ENCODE results near the gene ERO1B.
"Not testable (repeated sequence)": the region's sequence is repeated elsewhere in the genome, so short reads cannot be mapped to it uniquely, and the experiment has no call there.

Gene ERO1B

GRCh38 chr1:236247286-236247685 is 34.5 kb downstream of the ERO1B start:
- no peak for DNase-seq

- DNase-seq: no peak
Measured at GRCh38 chr1:236242568-236242967, 39.2 kb downstream of the ERO1B start.

DNA sequence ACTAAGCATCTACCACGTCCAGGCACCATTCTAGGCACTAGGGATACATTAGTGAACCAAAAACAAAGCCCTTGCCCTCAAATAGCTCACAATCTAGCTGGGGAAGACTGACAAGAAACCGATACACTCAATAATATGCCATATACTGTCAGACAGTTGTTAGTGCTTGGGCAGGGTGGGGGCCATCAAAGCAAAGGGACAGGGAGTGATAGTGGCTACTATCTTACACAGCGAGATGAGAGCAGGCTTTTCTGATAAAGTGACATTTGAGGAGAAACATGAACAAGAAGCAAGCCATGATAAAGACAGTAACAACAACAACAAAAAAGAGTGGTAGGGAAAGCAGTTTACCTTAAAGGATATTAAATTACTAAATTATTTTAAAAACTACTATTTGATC is 41.1 kb downstream of the ERO1B start:
- DNase-seq: no peak

- DNase-seq: no peak
Measured at GRCh38 chr1:236239092-236239585, 42.6 kb downstream of the ERO1B start.

GRCh38 chr1:236235116-236235515 is 46.6 kb downstream of the ERO1B start:
- DNase-seq: no peak

DNA sequence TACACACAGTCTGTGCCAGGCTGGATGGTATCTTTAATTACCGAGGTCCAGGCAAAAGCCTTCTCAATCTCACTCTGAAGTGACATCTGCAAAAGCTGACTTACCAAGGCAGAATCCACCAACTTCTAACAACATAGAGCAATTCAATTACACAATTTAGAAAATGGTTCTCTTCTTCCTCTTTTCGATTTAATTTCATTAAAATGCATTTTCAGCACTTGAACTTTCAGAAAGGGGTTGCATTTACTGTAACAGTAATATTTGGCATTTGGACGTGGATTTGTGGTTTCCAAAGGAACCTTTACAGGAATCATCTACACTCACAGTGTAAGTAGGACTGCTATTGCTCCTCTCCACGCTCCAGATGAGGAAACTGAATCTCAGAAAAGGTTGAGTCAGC is 53.3 kb downstream of the ERO1B start:
- DNase-seq: peak; percentile 22 to 73

DNA sequence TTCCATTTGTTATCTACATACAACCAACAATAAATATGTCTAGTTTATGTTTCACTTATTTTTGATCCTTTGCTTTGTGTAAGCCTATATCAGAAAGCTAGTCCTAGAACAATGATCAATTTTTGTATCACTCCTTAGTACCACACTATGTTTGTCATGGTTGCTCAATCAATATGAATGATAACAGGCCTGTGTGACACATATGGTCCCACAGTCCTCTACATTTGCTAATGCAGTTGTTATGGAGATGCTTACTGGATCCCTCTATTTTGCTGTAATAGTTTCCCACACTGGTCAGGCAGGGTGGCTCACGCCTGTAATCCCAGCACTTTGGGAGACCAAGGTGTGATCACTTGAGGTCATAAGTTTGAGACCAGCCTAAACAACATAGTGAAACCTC is 59.1 kb downstream of the ERO1B start:
- DNase-seq: no peak

DNA sequence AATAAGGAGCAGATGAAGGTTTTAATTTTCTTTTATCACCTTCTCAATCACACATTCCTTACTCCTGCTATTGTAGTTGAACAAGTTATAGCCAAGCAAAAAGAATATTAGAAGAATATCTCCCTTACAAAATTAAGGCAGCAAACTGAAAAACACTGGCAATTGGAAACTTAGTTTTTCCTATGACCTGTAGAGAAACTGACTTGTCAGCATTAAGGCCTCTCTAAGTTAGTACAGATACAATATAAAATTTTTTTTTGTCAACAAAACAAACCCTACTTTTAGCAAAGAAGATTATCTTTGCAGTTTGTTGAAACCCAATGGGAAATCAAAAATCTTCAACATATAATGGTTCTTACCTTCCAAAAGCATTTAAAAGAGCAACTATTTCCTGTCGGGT is 61.3 kb downstream of the ERO1B start:
- DNase-seq: no peak

- no peak for DNase-seq
Measured at GRCh38 chr1:236214761-236215160, 67.0 kb downstream of the ERO1B start.

GRCh38 chr1:236213534-236213933 is 68.2 kb downstream of the ERO1B start:
- DNase-seq: no peak

DNA sequence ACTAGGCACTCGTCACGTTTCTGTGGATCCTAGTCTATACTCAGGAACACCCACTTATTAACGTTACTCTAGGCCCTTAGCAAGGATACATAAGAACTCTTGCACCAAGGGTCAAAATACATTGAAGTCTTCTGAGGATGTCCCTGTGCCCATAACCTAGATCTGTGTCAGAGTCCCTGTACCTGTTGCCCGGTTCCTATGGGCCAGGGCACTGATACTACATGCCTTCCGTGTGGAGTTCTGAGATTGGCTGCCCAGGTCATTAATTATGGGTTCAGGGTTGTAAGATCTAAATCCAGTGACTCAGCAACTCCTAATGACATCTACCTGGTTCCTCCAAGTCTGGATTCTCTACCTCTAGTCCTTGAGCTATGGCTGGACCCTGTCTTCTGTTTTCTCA is 69.9 kb downstream of the ERO1B start:
- DNase-seq: no peak

GRCh38 chr1:236209713-236210112 is 72.0 kb downstream of the ERO1B start:
- no peak for DNase-seq

- no peak for DNase-seq
Measured at GRCh38 chr1:236209185-236209584, 72.6 kb downstream of the ERO1B start.

- DNase-seq: no peak
Measured at GRCh38 chr1:236207569-236207968, 74.2 kb downstream of the ERO1B start.

DNA sequence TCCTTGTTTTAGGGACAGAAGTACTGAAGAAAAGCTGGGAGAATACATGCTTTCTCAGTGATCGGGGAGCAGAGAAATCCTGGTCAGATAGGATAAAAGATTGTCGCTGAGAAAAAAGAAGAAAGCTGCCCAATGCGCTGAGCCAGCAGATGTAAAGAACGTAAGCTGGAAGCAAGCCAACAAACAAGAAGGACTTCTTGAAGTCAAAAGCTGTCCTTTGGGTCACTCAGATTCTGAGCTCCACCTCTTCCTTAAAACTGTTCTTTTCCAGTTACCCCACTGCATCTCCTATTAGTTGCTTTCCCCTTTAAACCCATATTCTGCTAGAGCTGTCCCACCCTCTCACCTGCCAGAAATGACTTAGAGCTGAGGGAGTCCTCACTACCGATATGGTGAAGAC is 74.6 kb downstream of the ERO1B start:
- no peak for DNase-seq

DNA sequence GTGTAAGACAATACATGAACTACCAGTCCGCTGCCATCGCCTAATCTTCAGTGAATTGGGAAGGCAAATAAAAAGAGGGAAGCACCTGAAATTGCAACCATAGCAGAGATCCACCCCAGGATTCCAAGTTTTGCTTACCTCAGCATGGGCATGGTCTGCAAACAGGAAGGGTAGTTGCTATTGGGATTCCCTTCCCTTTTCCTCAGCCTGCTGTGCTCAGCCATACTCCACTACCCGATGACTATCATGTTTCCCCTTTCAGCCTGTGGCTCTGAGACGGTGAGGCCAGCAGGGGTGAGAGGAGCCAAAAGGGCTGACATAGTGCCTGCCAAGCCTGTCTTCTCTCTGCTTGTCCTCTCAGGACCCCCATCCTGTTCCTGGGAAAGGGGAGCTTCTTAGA is 75.2 kb downstream of the ERO1B start:
- DNase-seq: peak; percentile 72 to 76

DNA sequence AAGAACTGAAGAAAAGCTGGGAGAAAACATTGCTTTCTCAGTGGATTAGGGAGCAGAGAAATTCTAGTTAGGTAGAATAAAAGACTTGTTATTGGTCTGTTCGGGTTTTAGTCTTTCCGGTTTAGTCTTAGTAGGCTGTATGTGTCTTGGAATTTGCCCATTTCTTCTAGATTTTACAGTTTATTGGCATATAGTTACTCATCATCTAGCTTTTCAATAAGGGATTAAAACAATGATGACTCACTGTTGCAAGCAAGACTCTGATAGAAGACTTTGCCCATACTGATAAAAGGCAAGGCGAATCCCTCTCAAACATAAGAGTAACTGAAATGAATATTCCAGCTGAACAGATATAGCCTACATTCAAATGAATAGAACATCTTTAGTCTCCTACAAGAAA is 77.1 kb downstream of the ERO1B start:
- no peak for DNase-seq

DNA sequence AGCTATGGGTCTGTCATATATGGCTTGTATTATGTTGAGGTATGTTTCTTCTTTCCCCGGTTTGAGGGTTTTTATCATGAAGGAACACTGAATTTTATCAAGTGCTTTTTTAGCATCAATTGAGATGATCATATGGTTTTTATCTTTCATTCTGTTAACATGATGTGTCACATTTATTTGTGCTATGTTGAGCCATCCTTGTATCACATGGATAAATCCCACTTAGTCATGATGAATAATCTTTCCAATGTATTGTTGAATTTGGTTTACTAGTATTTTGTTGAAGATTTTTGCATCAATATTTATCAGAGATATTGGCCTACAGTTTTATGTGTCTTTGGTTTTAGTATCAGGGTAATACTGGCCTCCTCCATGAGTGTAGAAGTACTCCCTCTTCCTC is 77.7 kb downstream of the ERO1B start:
- DNase-seq: no peak

- peak; percentile 32 to 54 for DNase-seq
Measured at GRCh38 chr1:236201786-236202185, 80.0 kb downstream of the ERO1B start.

- no peak for DNase-seq
Measured at GRCh38 chr1:236200925-236201324, 80.8 kb downstream of the ERO1B start.

GRCh38 chr1:236193184-236193583 is 88.6 kb downstream of the ERO1B start:
- no peak for DNase-seq

DNA sequence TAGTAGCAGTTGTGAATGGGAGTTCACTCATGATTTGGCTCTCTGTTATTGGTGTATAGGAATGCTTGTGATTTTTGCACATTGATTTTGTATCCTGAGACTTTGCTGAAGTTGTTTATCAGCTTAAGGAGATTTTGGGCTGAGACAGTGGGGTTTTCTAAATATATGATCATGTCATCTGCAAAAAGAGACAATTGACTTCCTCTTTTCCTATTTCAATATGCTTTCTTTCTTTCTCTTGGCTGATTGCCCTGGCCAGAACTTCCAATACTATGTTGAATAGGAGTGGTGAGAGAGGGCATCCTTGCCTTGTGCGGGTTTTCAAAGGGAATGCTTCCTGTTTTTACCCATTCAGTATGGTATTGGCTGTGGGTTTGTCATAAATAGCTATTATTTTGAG is 93.7 kb downstream of the ERO1B start:
- not testable (repeated sequence) for DNase-seq

- not testable (repeated sequence) for DNase-seq
Measured at GRCh38 chr1:236186471-236186870, 95.3 kb downstream of the ERO1B start.

GRCh38 chr1:236185687-236186086 is 96.1 kb downstream of the ERO1B start:
- DNase-seq: no peak

- no peak for DNase-seq
Measured at GRCh38 chr1:236181059-236181458, 100.7 kb downstream of the ERO1B start.

DNA sequence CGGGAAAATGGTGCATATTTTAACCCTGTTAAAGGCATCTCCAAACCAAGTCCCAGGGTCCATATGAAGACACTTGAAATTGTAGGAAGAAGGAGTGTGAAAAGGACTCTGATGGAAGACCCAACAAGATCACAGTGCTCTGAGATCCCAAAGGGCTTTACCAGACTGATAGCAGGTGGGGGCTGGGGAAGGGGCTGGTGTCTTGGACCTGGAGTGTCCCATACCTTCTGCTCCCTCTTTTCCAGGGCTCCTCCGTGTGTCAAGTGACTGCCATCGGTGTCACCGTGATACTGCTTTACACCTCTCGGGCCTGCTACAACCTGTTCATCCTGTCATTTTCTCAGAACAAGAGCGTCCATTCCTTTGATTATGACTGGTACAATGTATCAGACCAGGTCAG is 102.1 kb downstream of the ERO1B start:
- DNase-seq: no peak
